Aorta (tissue), 5 donors: ENCODE data around the gene KCNIP1. TPM values are rescaled to one million over a fixed set of nuclear protein-coding genes. Genes with fewer than 3 reads are reported as not detected.

Source experiments
- ATAC-seq: fragments of 200-7000 bp; cut with Tn5 transposase; one replicate; pipeline ENCODE4 v1.9.1; 2022; ENCODE audit warnings: moderate library complexity; ENCODE audit not compliant: low FRiP score
- DNase-seq, 2 donors: peaks; one replicate each; pipeline ENCODE4 v3.0.0-alpha.2; 2020
- H3K27ac ChIP-seq, 2 donors: one replicate each; pipeline ENCODE4 v1.5.1; 2013; ENCODE audit warnings: low read length in 2 of 2, mild to moderate bottlenecking in 2 of 2, moderate library complexity in 2 of 2, control low read depth in 1 of 2, inconsistent platforms in 1 of 2, low read depth in 1 of 2
- H3K27me3 ChIP-seq, 2 donors: one replicate each; pipeline ENCODE4 v1.6.1; 2013; ENCODE audit warnings: control low read depth in 1 of 2, low read length in 1 of 2, mild to moderate bottlenecking in 1 of 2, moderate library complexity in 1 of 2; ENCODE audit not compliant: insufficient read depth in 2 of 2, control insufficient read depth in 1 of 2
- H3K36me3 ChIP-seq, 2 donors: one replicate each; pipeline ENCODE4 v1.6.1; 2013; ENCODE audit warnings: control low read depth in 1 of 2, low read length in 1 of 2, mild to moderate bottlenecking in 1 of 2; ENCODE audit not compliant: insufficient read depth in 2 of 2, control insufficient read depth in 1 of 2
- H3K4me1 ChIP-seq, 2 donors: one replicate each; pipeline ENCODE4 v1.6.1; 2013; ENCODE audit warnings: low read length in 2 of 2, control low read depth in 1 of 2, mild to moderate bottlenecking in 1 of 2, moderate library complexity in 1 of 2; ENCODE audit not compliant: insufficient read depth in 2 of 2, control insufficient read depth in 1 of 2
- H3K4me3 ChIP-seq, 2 donors: one replicate each; pipeline ENCODE4 v1.5.1; 2013; ENCODE audit warnings: low read length in 2 of 2, control low read depth in 1 of 2, mild to moderate bottlenecking in 1 of 2
- H3K9me3 ChIP-seq: one replicate; pipeline ENCODE4 v1.6.1; 2013; ENCODE audit warnings: mild to moderate bottlenecking, low read length; ENCODE audit not compliant: control insufficient read depth
- WGBS, 2 donors: extraction: QIAGEN DNeasy Blood & Tissue Kit; methylation state at CpG; one replicate each; pipeline ENCODE4 v1.1.7; 2013; 5-methylcytosine and 5-hydroxymethylcytosine counted together
- intact Hi-C, 2 donors: fragments of 100-400 bp; cut with DNase I; formaldehyde crosslinking; loops; one replicate each; pipeline versions ENCODE4 v1.14.2 to v1.15.0; 2022
- polyA plus RNA-seq, 2 donors: library from polyadenylated mRNA; stranded (reverse); fragments of 200-250 nt; gene quantifications; one replicate each; pipeline ENCODE4 v1.2.3, GENCODE V29; 2013
- total RNA-seq, 2 donors: library from RNA; stranded (reverse); fragmentation: NEBNext Ultra II Directional; extraction: Animal tissue kit (Norgen Biotek cat#: 25700); gene quantifications; one replicate each; pipeline ENCODE4 v1.2.1, GENCODE V29; 2021
- donor health status: healthy with polysubstance abuse.
- donor health status: Bipolar disorder and iron deficiency.
- donor health status: DM: no; HTN: no; CAD: no.
- donor health status: DM: no; HTN: no; CAD: no.
- donor health status: DM: yes; HTN: yes; CAD: no.

Gene KCNIP1
- total and polyA plus RNA-seq, 4 donors: 0.42 TPM; not detected in 3

DNA sequence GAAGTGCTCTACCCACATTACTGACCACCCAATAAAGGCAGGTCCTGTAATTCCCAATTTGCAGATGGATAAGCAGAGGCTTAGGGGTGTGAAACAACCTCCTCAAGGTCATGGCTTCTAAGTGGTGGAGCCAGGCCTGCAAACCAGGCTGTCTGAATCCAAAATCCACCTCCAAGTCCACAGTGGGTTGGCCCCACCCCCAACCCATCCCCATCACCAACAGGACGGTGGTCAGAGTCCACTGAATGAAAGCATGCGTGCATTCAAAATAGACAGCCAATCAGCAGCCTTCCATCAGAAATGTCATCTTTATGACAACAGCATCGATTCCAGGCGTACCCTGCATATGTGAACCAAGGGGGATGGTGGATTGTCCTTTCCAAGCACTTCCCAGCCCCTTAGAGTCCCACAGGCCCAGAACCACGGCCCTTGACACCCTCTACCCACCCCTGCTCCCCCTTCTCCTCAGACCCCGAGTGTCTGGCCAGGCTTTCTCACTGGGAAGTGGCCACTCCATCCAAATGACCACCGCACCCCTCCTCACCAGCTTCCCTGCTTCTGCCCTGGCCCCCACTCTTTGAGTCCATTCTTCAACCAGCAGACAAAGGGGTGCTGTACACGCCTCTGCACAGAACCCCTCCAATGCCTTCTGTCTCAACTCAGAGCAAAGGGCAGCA, 133.1 kb downstream of the KCNIP1 start:
- Histone ChIP-seq H3K4me3 (no peak overlapping the region), H3K4me1 (no peaks in the 10 kb centered on the region), H3K27ac (no peak overlapping the region), H3K27me3 (no peaks in the 10 kb centered on the region), H3K36me3 (no peaks in the 10 kb centered on the region), H3K9me3 (no peaks in the 10 kb centered on the region)
- ATAC-seq: no peak
- 83 to 88% methylated on average over 8 of the region's 8 CpGs for WGBS, 2 donors
- intact Hi-C loops: loop anchor here in 1 of 2 donors (5.0 to 10.0 kb wide), 2 partner anchors 155 to 362 kb away; no protein-coding TSS in a partner anchor
- DNase-seq: peak in 1 of 2 donors; percentile 42

DNA sequence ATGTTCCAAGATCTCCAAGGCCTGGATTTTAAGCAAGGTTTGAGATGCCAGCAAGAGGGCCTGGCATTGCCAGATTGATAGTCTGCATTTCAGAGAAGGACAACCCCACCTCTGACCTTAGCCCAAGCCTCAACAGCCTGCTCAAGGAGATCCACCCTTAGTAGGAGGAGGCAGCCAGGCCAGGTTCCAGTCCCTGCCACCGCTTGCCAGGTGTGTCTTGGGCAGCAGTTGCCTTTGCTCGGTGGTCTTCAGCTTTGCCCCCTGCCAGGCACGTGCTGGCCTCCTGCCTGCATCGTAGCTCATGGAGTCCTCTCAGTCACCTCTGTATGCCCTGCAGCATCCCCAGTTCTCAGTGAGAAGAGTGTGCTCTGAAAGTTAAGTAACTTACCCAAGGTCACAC, 134.2 kb downstream of the KCNIP1 start:
- no peaks in the 10 kb centered on the region for H3K4me1 ChIP-seq
- H3K36me3 ChIP-seq: no peaks in the 10 kb centered on the region
- ATAC-seq: no peak
- H3K27ac ChIP-seq: no peak overlapping the region
- H3K9me3 ChIP-seq: no peaks in the 10 kb centered on the region
- no peaks in the 10 kb centered on the region for H3K27me3 ChIP-seq
- DNase-seq: no peak
- intact Hi-C loops: loop anchor here in 1 of 2 donors (5.0 to 10.0 kb wide), 2 partner anchors 154 to 363 kb away; no protein-coding TSS in a partner anchor
- H3K4me3 ChIP-seq: no peak overlapping the region
- 92 to 93% methylated on average over 4 of the region's 4 CpGs for WGBS, 2 donors

DNA sequence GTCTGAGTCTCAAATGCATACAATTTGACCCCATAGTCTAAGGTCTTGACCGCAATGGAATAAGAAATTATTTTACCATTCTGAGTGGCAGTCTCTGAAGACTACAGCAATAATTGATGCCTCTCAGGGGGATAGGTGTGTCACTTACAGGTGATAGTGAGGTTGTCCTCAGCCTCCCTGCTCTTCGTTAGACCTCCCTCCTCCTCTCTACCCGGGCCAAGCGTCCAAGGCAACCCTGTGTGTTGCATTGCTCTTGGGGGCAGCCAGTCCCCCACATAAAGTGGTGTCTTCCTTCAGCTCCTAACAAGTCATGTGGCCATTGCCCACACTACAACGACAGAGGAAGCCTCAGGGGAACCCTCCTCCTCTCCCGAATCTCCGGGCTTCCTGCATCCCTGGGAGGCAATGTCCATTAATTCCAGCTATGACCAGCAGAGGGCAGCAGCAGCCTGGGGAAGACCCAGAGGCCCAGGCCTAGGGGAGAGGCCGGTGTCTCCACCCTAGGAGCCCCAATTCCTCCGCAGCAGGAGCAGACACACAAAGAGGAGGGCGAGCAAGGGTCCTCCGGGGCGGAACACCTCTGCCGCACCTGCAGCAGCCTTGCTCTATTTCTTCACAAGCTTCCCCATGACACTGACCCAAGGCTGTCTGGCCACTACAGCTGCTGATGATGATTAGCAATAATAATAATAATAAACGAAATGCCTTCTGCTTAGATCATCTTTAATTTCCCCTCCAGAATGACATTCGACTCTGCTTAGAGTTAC, 134.8 kb downstream of the KCNIP1 start:
- no peaks in the 10 kb centered on the region for H3K9me3 ChIP-seq
- no peak overlapping the region for H3K27ac ChIP-seq
- no peaks in the 10 kb centered on the region for H3K36me3 ChIP-seq
- no peaks in the 10 kb centered on the region for H3K4me1 ChIP-seq
- intact Hi-C loops: loop anchor here in 1 of 2 donors (5.0 to 10.0 kb wide), 2 partner anchors 154 to 364 kb away; no protein-coding TSS in a partner anchor
- no peaks in the 10 kb centered on the region for H3K27me3 ChIP-seq
- ATAC-seq: peak; percentile 61
- 40 to 41% methylated on average over 15 of the region's 15 CpGs for WGBS, 2 donors
- peak; percentile 73 to 86 for DNase-seq
- H3K4me3 ChIP-seq: no peak overlapping the region

DNA sequence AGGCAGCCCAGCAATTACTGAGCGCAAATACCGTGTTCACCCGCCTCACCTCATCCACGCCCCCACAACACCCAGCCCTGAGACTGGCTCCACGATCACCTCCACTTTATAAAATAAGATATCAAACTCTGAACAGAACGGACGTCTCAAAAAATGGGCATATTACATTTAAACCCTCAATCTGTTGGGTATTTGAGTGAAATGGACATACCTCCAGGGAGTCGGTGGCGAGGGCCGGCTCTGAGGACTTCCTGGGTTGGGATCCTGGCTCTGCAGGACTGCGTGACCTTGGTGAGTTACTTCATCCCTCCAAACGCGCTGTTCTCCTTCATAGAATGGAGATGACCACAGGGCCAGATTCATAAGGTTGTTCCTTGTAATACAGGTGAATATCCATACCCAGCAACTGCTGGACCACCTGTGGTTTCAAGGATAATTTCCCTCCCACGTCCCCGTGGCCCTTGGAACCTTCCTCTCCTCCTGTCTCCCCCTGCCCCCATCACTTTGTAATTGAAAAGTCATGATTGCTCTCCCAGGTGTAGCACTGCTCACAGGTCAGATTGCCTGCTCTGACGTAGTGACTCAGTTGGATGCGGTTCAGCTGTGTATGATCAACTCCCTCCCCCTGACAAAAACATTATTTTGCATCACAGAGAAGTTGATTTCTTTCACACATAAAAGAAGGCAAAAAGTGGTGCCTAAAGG, 135.6 kb downstream of the KCNIP1 start:
- no peaks in the 10 kb centered on the region for H3K36me3 ChIP-seq
- H3K4me1 ChIP-seq: no peaks in the 10 kb centered on the region
- H3K4me3 ChIP-seq: no peak overlapping the region
- no peaks in the 10 kb centered on the region for H3K27me3 ChIP-seq
- H3K9me3 ChIP-seq: no peaks in the 10 kb centered on the region
- 85 to 87% methylated on average over 17 of the region's 17 CpGs for WGBS, 2 donors
- no peak overlapping the region for H3K27ac ChIP-seq
- ATAC-seq (no peak), DNase-seq (peak in 1 of 2 donors; percentile 64)
- intact Hi-C loops: loop anchor here in 1 of 2 donors (5.0 to 10.0 kb wide), 2 partner anchors 153 to 365 kb away; no protein-coding TSS in a partner anchor

DNA sequence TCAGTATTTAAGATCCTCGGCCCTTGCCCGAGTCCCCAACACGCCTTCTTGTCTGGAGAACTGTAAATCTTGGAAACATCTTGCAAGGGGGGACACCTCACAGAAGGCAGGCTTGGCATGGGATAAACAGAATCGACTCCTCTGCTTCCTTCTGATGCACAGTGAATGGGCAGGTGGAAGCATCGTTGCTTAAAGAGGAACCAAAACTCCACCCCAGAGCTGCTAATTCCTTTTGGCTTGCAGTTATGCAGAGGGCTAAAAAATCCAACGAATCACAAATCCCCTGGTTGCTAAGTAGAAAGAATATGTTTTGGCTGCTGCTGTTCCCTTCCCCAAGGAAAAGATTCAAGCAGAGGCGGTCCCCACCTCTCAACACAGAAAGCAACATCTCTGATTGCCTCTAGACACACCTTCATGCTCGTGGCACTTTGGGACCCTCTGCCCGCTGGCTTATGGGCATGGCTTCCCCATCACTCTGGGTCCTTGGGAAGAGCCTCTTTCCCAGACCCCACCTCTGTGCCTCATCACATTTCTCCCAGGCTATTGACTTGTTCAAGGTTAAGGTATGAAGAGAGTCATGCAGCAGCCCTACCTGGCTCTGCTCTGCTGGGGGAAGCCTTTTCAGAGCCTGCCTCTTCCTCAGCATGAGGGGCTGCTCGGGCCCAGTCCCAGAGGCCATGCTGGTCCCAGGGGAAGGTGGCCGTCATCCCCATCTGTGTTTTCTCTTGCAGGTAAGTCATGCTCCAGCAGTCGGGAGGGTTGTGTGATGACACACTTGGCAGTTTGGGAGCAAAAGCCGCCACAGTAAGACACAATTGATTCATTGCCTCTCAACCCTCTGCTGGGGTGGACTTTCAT, 137.1 kb downstream of the KCNIP1 start:
- 69 to 73% methylated on average over 13 of the region's 13 CpGs for WGBS, 2 donors
- no peak overlapping the region for H3K4me3 ChIP-seq
- H3K4me1 ChIP-seq: no peaks in the 10 kb centered on the region
- H3K27me3 ChIP-seq: no peaks in the 10 kb centered on the region
- ATAC-seq: no peak
- H3K36me3 ChIP-seq: no peaks in the 10 kb centered on the region
- peak in 1 of 2 donors; percentile 31 for DNase-seq
- H3K9me3 ChIP-seq: no peaks in the 10 kb centered on the region
- intact Hi-C loops: no loop called here
- no peak overlapping the region for H3K27ac ChIP-seq

DNA sequence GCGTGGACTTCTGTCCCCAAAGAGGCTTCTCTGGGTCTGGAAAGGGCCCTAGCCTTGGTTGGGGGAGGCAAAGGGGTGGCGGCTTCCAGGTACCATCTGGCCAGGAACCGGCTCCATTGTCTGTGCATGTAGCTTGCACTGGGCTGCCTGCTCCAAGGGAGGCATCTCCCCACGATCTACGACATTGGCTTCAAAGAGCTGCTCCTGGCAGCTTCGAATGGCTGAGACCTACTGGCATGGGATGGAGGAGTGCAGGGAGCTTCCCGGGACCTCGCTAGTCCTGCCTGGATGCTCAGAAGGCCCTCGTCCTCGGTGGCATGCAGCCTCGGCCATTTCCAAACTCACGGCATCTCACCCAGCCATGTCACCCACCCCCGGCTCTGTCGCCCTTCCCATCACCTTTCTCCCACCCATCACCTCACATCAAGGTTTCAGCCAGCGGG, 137.8 kb downstream of the KCNIP1 start:
- H3K4me3 ChIP-seq: no peak overlapping the region
- DNase-seq (no peak), ATAC-seq (no peak)
- H3K4me1 ChIP-seq: no peaks in the 10 kb centered on the region
- H3K36me3 ChIP-seq: no peaks in the 10 kb centered on the region
- H3K27me3 ChIP-seq: no peaks in the 10 kb centered on the region
- no peaks in the 10 kb centered on the region for H3K9me3 ChIP-seq
- 82 to 86% methylated on average over 15 of the region's 15 CpGs for WGBS, 2 donors
- no peak overlapping the region for H3K27ac ChIP-seq
- intact Hi-C loops: no loop called here

DNA sequence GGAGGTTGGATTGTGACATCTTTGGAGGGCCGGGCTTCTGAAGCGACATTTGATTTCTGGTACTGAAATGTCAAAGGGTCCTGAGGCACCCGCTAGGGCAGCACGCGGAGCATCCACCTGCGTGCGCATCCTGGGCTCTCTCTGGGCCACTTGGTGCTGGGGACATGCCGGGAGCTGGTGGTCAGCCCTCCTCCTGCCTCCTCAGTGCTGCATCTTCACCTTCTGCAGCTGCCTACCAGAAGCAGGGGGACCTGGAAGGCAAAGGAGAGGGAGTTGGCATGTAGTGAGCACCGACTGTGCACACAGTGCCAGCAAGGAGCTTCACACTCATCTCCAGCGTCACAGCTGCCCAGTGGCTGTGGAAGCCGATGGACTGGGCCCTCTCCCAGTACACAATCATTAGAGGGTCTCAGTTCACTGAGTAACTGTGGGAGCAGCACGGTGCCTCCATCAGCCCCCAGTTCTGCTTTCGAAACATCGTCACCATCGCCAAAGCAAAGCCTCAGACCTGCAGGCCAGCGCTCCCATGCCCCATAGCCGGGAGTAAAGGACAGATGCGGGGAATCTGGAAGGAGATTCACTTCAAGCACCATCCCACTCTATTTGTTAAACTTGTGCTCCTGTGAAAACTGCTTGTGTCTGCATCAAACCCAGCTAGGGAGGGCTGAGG, 138.4 kb downstream of the KCNIP1 start:
- H3K4me3 ChIP-seq: no peak overlapping the region
- WGBS, 2 donors: 86 to 88% methylated on average over 18 of the region's 18 CpGs
- no peaks in the 10 kb centered on the region for H3K27me3 ChIP-seq
- intact Hi-C loops: no loop called here
- H3K27ac ChIP-seq: no peak overlapping the region
- no peaks in the 10 kb centered on the region for H3K9me3 ChIP-seq
- H3K4me1 ChIP-seq: no peaks in the 10 kb centered on the region
- H3K36me3 ChIP-seq: no peaks in the 10 kb centered on the region
- DNase-seq (no peak), ATAC-seq (no peak)
